BLaER1 (cell line): ENCODE results near the gene PLXNA4.

Experiments used
- H3K27ac ChIP-seq: shearing (Covaris generic); formaldehyde crosslinking; 2 replicates; pipeline ENCODE4 v1.8.1; 2022
- H3K27me3 ChIP-seq: shearing (Covaris generic); formaldehyde crosslinking; 2 replicates; pipeline ENCODE4 v1.8.1; 2022
- H3K36me3 ChIP-seq: shearing (Covaris generic); formaldehyde crosslinking; 2 replicates; pipeline ENCODE4 v1.8.1; 2022
- H3K4me1 ChIP-seq: shearing (Covaris generic); formaldehyde crosslinking; 2 replicates; pipeline ENCODE4 v1.8.1; 2022
- H3K4me2 ChIP-seq: shearing (Covaris generic); formaldehyde crosslinking; 2 replicates; pipeline ENCODE4 v1.8.1; 2022
- H3K4me3 ChIP-seq: shearing (Covaris generic); formaldehyde crosslinking; 2 replicates; pipeline ENCODE4 v1.8.1; 2022
- H3K9ac ChIP-seq: shearing (Covaris generic); formaldehyde crosslinking; 2 replicates; pipeline ENCODE4 v1.8.1; 2022
- H3K9me3 ChIP-seq: shearing (Covaris generic); formaldehyde crosslinking; 2 replicates; pipeline ENCODE4 v1.8.1; 2022
- H4K20me1 ChIP-seq: shearing (Covaris generic); formaldehyde crosslinking; 2 replicates; pipeline ENCODE4 v1.8.1; 2022
- Cebpa-rat ChIP-seq: shearing (Covaris generic); IDR thresholded peaks from 2 replicates; pipeline ENCODE4 v1.8.1; 2022

Gene PLXNA4

DNA sequence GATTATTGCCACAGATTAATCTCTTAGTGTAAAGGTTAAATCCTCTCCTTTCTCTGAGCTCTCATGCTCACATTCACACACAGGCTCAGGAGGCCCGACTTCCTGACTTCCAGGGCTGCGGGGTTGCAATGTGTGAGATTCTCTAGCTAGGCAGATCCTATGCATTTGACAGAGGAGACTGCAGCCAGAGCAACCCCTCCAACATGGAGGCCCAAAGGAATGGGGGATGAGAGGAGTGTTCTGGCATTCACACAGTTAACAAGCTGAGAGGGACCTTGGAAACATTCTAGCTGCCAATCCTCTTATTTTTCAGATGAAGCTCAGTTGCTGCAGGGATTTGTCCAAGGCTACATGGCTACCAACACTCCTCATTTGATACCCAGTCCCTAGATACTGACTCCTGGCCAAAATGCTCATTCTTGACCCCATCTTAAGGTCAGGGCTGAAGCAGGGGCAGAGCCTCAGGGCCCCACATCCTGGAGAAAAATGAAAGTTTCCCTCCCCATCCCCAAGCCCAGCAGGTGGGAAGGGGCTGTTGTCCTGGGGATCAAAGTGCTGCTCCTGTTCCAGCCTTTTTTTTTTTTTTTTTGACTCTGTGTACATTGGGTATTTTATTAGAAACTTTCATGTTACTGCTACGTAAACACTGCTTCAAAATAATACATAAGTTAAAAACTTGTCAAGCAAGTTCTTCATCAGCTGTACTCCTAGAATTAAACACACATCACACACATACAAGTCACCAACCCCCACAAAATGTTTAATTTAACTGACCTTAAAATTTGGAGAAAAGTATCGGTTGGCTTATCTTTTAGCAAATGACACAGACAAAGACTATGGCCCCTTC is 325.6 kb downstream of the PLXNA4 start:
- Histone ChIP-seq H3K9ac (no peak overlapping the region), H3K4me2 (no peak overlapping the region)

DNA sequence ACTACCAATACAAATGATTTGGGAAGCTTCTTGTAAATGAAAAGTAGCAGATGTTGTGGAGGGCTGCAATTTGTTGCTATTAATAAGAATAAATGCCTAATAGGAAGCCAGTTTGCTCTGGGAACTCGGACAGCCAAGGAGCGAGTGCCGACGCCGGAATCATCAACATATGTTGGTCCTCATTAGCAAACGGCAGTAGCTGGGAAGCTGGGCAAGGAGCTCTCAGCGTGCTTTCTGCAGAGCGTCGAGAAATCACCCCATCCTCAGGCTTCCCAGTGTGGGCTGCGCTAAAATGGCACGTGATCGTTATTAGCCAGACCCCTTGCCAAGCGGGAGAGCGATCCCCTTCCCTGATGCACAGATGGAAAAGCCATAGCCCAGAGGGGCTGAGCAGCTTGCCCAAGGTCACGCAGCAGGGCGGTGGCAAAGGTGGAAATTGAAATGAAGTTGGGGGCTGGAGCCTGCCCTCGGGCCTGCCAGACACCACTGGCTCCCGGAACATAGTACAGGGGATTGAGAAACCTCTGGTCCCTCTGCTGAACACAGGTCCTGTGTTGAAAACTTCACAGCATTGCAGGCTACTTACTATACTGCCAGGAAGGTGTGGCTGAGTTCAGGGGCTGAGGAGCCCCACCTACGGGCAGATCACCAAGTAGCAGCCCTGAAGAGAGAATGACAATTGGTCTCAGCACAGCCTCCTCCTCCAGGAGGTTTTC is 326.9 kb downstream of the PLXNA4 start:
- H3K27ac ChIP-seq = no peak overlapping the region
- H4K20me1 ChIP-seq = no peaks in the 10 kb centered on the region
- H3K4me1 ChIP-seq = no peaks in the 10 kb centered on the region
- no peak overlapping the region for H3K4me3 ChIP-seq
- peaks cover 13% of the 10 kb centered on the region; the same call in 1 of the 2 replicates for H3K9me3 ChIP-seq
- H3K9ac ChIP-seq = no peak overlapping the region
- no peaks in the 10 kb centered on the region for H3K27me3 ChIP-seq
- H3K4me2 ChIP-seq = no peak overlapping the region
- no peak for TF ChIP-seq Cebpa-rat
- no peaks in the 10 kb centered on the region for H3K36me3 ChIP-seq

More for the DNA sequence above, 325.6 kb downstream of the PLXNA4 start:
- H3K36me3 ChIP-seq = no peaks in the 10 kb centered on the region
- H4K20me1 ChIP-seq = no peaks in the 10 kb centered on the region
- H3K27ac ChIP-seq = no peak overlapping the region
- peaks cover 4% of the 10 kb centered on the region; the same call in 1 of the 2 replicates for H3K9me3 ChIP-seq
- H3K4me1 ChIP-seq = no peaks in the 10 kb centered on the region
- TF ChIP-seq Cebpa-rat = no peak
- H3K27me3 ChIP-seq = no peaks in the 10 kb centered on the region
- no peak overlapping the region for H3K4me3 ChIP-seq

DNA sequence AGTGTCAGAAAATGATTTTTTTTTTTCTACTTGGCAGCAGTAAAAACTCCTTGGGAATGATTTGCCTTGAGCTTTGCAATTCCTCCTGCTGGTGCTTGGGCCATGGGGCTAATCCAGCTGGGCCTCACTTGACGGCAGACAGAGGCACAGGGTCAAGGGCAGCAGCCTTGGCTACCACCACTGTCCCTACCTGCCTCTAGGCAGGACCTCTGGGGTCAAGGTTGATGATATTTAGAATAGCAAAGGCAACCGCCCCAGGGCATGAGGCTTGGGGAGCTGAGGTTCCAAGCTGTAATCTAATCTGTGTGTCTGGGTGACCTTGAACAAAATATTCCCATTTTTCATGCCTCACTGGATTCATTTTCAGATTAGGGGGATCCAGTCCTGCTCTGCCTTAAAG is 327.4 kb downstream of the PLXNA4 start:
- H3K9me3 ChIP-seq = peaks cover 13% of the 10 kb centered on the region; the same call in 1 of the 2 replicates
- no peaks in the 10 kb centered on the region for H3K4me1 ChIP-seq
- no peak overlapping the region for H3K9ac ChIP-seq
- no peaks in the 10 kb centered on the region for H4K20me1 ChIP-seq
- H3K27ac ChIP-seq = no peak overlapping the region
- H3K4me2 ChIP-seq = no peak overlapping the region
- no peak for TF ChIP-seq Cebpa-rat
- no peak overlapping the region for H3K4me3 ChIP-seq
- H3K27me3 ChIP-seq = no peaks in the 10 kb centered on the region
- H3K36me3 ChIP-seq = no peaks in the 10 kb centered on the region

DNA sequence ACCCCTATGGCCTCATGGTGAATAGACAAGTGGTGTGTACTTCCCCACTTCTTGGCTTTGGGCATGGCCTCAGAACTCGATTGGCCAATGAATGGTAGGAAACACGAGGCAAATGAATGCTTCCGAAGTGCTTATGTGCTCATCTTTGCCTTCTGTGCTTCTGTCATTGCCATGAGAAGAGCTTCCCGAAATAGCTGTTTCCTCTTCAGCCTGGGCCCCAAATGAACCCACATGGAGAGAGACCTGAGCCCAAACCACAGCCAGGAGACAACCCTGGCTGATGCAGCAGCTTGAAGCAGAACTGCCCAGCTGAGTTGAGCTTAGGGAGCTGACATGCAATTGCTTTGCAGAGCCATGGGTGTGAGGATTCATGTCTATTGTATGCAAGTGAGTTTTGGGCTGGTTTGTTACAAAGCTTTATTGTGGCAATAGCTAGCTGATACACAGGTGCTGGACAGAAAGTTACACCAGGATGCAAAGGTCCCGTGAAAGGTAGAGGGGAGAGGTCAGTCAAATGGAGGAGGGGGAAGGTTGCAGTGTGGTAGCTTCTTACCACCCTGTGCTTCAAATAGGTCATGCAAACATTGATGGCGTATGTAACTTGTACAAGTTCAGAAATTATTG is 328.2 kb downstream of the PLXNA4 start:
- H3K9ac ChIP-seq = no peak overlapping the region
- no peaks in the 10 kb centered on the region for H4K20me1 ChIP-seq
- H3K4me2 ChIP-seq = no peak overlapping the region
- peaks cover 13% of the 10 kb centered on the region; the same call in 1 of the 2 replicates for H3K9me3 ChIP-seq
- H3K4me1 ChIP-seq = no peaks in the 10 kb centered on the region
- H3K36me3 ChIP-seq = no peaks in the 10 kb centered on the region
- no peak for TF ChIP-seq Cebpa-rat
- H3K4me3 ChIP-seq = no peak overlapping the region
- no peaks in the 10 kb centered on the region for H3K27me3 ChIP-seq
- no peak overlapping the region for H3K27ac ChIP-seq

DNA sequence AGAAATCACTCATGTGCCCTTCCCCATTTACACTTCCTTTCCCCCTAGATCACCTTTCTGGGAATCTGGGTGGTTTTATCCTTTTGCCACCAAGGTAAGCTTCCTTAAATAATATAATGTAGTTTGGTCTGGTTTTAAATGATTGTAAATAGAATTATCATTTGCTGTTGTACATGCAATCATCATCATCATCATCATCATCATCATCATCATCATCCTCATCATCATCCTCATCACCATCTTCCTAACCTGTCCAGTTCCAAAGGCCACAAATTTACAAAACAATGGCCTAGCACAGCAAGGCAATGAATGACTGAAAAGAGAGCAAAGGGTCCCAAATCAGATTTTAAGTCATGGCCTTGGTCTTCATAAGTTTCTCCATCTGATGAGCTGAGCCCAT is 329.7 kb downstream of the PLXNA4 start:
- Histone ChIP-seq H3K4me1 (no peaks in the 10 kb centered on the region), H3K9ac (no peak overlapping the region), H4K20me1 (no peaks in the 10 kb centered on the region), H3K27ac (no peak overlapping the region), H3K4me2 (no peak overlapping the region), H3K27me3 (no peaks in the 10 kb centered on the region), H3K9me3 (peaks cover 13% of the 10 kb centered on the region; the same call in 1 of the 2 replicates), H3K4me3 (no peak overlapping the region), H3K36me3 (no peaks in the 10 kb centered on the region)
- TF ChIP-seq Cebpa-rat = no peak

DNA sequence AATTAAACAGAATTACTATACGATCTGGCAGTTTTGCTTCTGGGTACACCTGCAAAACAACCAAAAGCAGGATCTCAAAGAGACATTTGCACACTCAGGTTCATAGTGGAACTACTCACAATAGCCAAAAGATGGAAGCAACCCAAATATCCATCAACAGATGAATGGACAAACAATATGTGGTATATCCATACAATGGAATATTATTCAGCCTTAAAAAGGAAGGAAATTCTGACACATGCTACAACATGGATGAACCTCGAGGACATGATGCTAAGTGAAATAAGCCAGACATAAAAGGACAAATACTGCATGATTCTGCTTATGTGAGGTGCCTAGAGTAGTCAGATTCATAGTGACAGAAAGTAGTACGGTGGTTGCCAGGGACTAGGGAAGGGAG is 330.7 kb downstream of the PLXNA4 start:
- H3K36me3 ChIP-seq = no peaks in the 10 kb centered on the region
- H3K27me3 ChIP-seq = no peaks in the 10 kb centered on the region
- no peak overlapping the region for H3K4me3 ChIP-seq
- H3K9me3 ChIP-seq = peaks cover 13% of the 10 kb centered on the region; the same call in 1 of the 2 replicates
- H3K4me2 ChIP-seq = no peak overlapping the region
- no peak overlapping the region for H3K27ac ChIP-seq
- H4K20me1 ChIP-seq = no peaks in the 10 kb centered on the region
- H3K9ac ChIP-seq = no peak overlapping the region
- TF ChIP-seq Cebpa-rat = no peak
- H3K4me1 ChIP-seq = no peaks in the 10 kb centered on the region

DNA sequence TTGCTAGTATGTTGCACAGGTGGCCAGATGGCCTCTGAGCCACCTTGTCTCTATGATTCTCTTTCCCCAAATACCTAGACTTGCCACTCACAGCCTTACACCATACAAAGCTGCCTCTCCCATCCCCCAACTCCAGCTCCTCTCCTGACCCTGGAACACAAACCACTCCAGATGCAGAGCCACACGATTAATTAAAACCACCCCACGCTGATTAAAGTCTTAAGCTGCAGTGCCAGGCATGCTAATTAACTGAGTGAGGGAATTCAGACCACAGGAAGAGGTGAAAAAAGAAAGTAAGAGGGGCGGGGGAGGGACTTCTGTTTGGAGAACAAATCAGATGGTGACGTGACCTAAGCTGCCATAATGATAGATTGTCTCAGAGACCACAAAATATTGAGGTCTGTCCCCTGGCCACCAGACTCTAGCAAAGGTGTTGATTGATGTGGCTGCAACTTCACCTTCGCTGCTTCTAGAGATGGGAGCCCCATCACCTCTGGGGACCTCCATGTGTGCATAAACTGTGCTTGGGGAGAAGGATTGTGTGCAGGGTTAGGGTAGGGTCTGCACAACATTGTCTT is 331.3 kb downstream of the PLXNA4 start:
- Histone ChIP-seq H4K20me1 (no peaks in the 10 kb centered on the region), H3K9me3 (peaks cover 13% of the 10 kb centered on the region; the same call in 1 of the 2 replicates), H3K27me3 (no peaks in the 10 kb centered on the region), H3K9ac (no peak overlapping the region), H3K36me3 (no peaks in the 10 kb centered on the region), H3K4me1 (no peaks in the 10 kb centered on the region), H3K4me2 (no peak overlapping the region), H3K27ac (no peak overlapping the region), H3K4me3 (no peak overlapping the region)
- no peak for TF ChIP-seq Cebpa-rat

DNA sequence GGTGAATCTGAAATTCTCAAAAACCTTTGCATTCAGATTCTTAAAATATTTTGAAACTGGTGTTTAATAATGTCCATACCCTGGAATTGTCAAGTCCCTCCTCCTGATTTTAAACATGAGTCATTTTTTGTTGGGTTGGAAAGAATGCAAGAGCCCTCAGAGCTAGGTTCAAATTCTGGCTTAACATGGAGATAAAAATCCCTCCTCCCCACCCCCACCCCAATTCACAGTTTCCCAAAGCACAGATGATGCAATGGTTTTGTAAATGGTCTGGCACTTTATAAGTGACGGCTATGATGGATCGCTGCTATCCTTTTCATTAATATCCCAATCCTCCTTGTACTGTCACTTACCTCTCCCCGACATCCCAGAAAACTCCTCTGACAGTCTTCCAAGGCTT is 332.8 kb downstream of the PLXNA4 start:
- peaks cover 13% of the 10 kb centered on the region; the same call in 1 of the 2 replicates for H3K9me3 ChIP-seq
- H3K4me3 ChIP-seq = no peak overlapping the region
- no peaks in the 10 kb centered on the region for H3K4me1 ChIP-seq
- H3K9ac ChIP-seq = no peak overlapping the region
- H3K36me3 ChIP-seq = no peaks in the 10 kb centered on the region
- H3K27ac ChIP-seq = no peak overlapping the region
- H3K27me3 ChIP-seq = no peaks in the 10 kb centered on the region
- H3K4me2 ChIP-seq = no peak overlapping the region
- H4K20me1 ChIP-seq = no peaks in the 10 kb centered on the region
- no peak for TF ChIP-seq Cebpa-rat

DNA sequence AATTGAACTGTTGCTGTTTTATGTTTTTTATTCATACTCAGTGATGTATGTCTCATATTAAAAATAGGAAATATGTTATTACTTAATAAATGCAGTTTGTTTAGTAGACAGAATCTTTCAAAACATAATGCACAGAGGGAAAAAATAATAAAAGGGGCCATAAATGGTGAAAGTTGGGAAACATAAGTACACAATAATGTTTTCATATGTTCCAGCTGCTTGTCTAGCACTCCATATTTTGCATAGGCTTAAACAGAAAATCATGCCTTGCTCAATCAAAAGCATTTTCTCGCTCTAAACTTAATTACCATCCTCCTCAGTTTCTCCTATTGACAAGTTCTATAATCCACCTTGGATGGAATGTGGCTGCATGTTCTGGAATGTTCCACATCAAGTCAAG is 333.2 kb downstream of the PLXNA4 start:
- no peaks in the 10 kb centered on the region for H3K27me3 ChIP-seq
- H3K4me3 ChIP-seq = no peak overlapping the region
- no peak overlapping the region for H3K4me2 ChIP-seq
- no peaks in the 10 kb centered on the region for H3K4me1 ChIP-seq
- H3K9me3 ChIP-seq = peaks cover 13% of the 10 kb centered on the region; the same call in 1 of the 2 replicates
- TF ChIP-seq Cebpa-rat = no peak
- H4K20me1 ChIP-seq = no peaks in the 10 kb centered on the region
- H3K27ac ChIP-seq = no peak overlapping the region
- H3K9ac ChIP-seq = no peak overlapping the region
- H3K36me3 ChIP-seq = no peaks in the 10 kb centered on the region
